ENCODE results near the gene GRAMD1C. TPM values are rescaled to one million over a fixed set of nuclear protein-coding genes. Genes with fewer than 3 reads are reported as not detected.

The GRAMD1C gene
- total and polyA plus RNA-seq, 2 of the 13 experiments (the other 11 are each of a cell fraction or from before 2014, with no cell fraction given): 0.45 TPM; not detected in 1

DNA sequence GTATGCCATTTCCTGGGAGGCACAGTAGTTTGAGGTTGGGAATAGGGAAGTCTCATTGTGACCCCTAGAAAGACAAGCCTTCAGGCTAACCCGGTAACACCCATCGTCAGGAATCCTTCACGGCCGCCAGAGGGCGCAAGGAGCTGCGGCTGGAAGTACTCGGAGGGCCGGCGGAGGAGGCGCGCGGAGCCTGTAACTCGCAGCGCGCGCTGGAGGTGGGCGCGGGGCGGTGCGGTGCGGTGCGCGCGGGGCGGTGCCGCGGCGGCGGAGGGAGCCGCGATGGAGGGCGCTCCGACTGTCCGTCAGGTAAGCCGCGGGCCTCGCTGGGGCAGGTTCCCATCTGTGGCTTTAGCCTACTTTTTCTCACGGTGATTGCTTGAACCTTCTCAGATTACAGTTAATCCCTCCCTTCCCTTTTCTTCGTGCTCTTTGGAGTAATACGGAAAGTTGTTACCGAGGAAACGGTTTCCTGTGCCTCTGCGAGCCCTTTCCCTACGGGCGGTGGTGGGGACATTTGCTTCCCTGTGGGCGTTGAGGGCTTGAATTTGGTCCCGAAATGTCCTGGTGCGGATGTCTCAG is at the start of gene GRAMD1C (continued):
- TF ChIP-seq THAP11 (CRISPR knock-in tag; IDR thresholded peaks at IDR 0.05) (peak; percentile 47), DMAP1 (CRISPR knock-in tag; IDR thresholded peaks at IDR 0.05) (0 out of 2 replicates have a peak, but pooled peaks have one; percentile 33), CBX5 (CRISPR knock-in tag; IDR thresholded peaks at IDR 0.05; ENCODE audit: borderline replicate concordance) (0 out of 2 replicates have a peak, but pooled peaks have one; percentile 26)
- TF ChIP-seq, protein P1, sequence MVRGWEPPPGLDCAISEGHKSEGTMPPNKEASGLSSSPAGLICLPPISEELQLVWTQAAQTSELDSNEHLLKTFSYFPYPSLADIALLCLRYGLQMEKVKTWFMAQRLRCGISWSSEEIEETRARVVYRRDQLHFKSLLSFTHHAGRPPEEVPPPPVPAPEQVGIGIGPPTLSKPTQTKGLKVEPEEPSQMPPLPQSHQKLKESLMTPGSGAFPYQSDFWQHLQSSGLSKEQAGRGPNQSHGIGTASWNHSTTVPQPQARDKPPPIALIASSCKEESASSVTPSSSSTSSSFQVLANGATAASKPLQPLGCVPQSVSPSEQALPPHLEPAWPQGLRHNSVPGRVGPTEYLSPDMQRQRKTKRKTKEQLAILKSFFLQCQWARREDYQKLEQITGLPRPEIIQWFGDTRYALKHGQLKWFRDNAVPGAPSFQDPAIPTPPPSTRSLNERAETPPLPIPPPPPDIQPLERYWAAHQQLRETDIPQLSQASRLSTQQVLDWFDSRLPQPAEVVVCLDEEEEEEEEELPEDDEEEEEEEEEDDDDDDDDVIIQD (CRISPR knock-in tag; IDR thresholded peaks at IDR 0.05; ENCODE audit: low read depth): 0 out of 2 replicates have a peak, but pooled peaks have one; percentile 35
- TF ChIP-seq, protein P2, sequence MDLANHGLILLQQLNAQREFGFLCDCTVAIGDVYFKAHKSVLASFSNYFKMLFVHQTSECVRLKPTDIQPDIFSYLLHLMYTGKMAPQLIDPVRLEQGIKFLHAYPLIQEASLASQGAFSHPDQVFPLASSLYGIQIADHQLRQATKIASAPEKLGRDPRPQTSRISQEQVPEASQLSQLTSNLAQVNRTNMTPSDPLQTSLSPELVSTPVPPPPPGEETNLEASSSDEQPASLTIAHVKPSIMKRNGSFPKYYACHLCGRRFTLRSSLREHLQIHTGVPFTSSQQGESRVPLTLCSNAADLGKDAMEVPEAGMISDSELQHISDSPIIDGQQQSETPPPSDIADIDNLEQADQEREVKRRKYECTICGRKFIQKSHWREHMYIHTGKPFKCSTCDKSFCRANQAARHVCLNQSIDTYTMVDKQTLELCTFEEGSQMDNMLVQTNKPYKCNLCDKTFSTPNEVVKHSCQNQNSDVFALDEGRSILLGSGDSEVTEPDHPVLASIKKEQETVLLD (CRISPR knock-in tag; IDR thresholded peaks at IDR 0.05; ENCODE audit: low read depth): no peak

DNA sequence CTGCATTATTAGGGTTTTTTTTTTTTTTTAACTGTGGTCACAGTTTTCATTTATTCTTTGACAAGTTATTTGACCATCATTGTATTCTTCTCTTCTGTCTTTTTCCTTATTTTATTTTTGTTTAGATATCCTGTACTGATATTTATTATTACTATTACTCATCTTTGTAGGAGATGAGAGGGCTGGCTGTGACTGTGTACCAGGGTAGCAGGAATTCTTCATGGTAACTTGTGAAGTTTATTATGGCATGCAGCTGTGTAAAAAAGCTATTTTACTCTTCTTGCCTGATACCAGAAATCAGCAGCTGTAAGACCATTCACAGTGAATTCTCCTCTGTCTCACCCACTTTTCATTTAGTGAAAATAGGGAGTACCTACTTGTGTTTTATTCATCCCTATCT is 47.2 kb upstream of the GRAMD1C start:
- Histone ChIP-seq H3K4me2 (ENCODE audit: low read depth, low read length) (no peak overlapping the region), H3K9me3 (ENCODE audit: low read length) (no peaks in the 10 kb centered on the region), H3K79me2 (ENCODE audit: insufficient read depth, low read length) (no peaks in the 10 kb centered on the region), H3K9ac (ENCODE audit: insufficient read depth, low read depth, low read length) (no peak overlapping the region), H3K27me3 (ENCODE audit: control insufficient read depth in 1 of 2, insufficient read depth in 2 of 2, low read length in 2 of 2) (no peaks in the 10 kb centered on the region), H3K36me3 (replicated peaks in 1 of 2; ENCODE audit: control insufficient read depth in 1 of 2, insufficient read depth in 2 of 2, low read length in 2 of 2) (peaks cover 6 to 26% of the 10 kb centered on the region in 2 experiments; a peak in 4 of 5 replicates), H3K4me3 (replicated peaks in 1 of 3; ENCODE audit: insufficient read depth in 1 of 3, low read depth in 2 of 3, low read length in 3 of 3) (no peak overlapping the region), H3K27ac (ENCODE audit: extremely low read length, insufficient read depth, low read length) (no peak overlapping the region), H4K20me1 (ENCODE audit: insufficient read depth, low read length) (no peaks in the 10 kb centered on the region), H2AFZ (ENCODE audit: low read length) (no peak overlapping the region), H3K4me1 (ENCODE audit: insufficient read depth, low read length) (peaks cover 4% of the 10 kb centered on the region; the same call in 1 of the 2 replicates)
- ATAC-seq (no peak), FAIRE-seq (no peak), DNase-seq (ENCODE audit: low spot score) (no peak)
- intact Hi-C loops (cut with micrococcal nuclease; ENCODE audit: unreplicated experiment) (loop anchor here (5.0 kb wide), 1 partner anchor 44 kb away; the partner anchor contains the start of genes ATP6V1A and NAA50), in situ Hi-C loops (cut with HindIII; ENCODE audit: extremely low pct_ligation_motif_present, low pct_unique_long_range_greater_than_20kb) (no loop called here)
- no TSS peak for BruUV-seq (replicated peaks)
- ChIA-PET POLR2A (no interaction called here), CTCF (ENCODE audit: low intra/inter-chr PET ratio, low total read pairs) (no interaction called here)
- TF ChIP-seq, protein P3, sequence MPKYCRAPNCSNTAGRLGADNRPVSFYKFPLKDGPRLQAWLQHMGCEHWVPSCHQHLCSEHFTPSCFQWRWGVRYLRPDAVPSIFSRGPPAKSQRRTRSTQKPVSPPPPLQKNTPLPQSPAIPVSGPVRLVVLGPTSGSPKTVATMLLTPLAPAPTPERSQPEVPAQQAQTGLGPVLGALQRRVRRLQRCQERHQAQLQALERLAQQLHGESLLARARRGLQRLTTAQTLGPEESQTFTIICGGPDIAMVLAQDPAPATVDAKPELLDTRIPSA (CRISPR knock-in tag; IDR thresholded peaks at IDR 0.05; ENCODE audit: borderline replicate concordance): no peak
- TF ChIP-seq ZNF543 (CRISPR knock-in tag; IDR thresholded peaks at IDR 0.05): no peak
- no peak for TF ChIP-seq ETV5 (CRISPR knock-in tag; IDR thresholded peaks at IDR 0.05; ENCODE audit: borderline replicate concordance)
- TF ChIP-seq, protein P4, sequence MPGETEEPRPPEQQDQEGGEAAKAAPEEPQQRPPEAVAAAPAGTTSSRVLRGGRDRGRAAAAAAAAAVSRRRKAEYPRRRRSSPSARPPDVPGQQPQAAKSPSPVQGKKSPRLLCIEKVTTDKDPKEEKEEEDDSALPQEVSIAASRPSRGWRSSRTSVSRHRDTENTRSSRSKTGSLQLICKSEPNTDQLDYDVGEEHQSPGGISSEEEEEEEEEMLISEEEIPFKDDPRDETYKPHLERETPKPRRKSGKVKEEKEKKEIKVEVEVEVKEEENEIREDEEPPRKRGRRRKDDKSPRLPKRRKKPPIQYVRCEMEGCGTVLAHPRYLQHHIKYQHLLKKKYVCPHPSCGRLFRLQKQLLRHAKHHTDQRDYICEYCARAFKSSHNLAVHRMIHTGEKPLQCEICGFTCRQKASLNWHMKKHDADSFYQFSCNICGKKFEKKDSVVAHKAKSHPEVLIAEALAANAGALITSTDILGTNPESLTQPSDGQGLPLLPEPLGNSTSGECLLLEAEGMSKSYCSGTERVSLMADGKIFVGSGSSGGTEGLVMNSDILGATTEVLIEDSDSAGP (CRISPR knock-in tag; IDR thresholded peaks at IDR 0.05; ENCODE audit: borderline replicate concordance): no peak
- no peak for TF ChIP-seq MYC (CRISPR knock-in tag; IDR thresholded peaks at IDR 0.05; ENCODE audit: borderline replicate concordance)
- TF ChIP-seq, protein P5, sequence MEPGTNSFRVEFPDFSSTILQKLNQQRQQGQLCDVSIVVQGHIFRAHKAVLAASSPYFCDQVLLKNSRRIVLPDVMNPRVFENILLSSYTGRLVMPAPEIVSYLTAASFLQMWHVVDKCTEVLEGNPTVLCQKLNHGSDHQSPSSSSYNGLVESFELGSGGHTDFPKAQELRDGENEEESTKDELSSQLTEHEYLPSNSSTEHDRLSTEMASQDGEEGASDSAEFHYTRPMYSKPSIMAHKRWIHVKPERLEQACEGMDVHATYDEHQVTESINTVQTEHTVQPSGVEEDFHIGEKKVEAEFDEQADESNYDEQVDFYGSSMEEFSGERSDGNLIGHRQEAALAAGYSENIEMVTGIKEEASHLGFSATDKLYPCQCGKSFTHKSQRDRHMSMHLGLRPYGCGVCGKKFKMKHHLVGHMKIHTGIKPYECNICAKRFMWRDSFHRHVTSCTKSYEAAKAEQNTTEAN (CRISPR knock-in tag; conservative IDR thresholded peaks at IDR 0.05): no peak
- TF ChIP-seq, protein P6, sequence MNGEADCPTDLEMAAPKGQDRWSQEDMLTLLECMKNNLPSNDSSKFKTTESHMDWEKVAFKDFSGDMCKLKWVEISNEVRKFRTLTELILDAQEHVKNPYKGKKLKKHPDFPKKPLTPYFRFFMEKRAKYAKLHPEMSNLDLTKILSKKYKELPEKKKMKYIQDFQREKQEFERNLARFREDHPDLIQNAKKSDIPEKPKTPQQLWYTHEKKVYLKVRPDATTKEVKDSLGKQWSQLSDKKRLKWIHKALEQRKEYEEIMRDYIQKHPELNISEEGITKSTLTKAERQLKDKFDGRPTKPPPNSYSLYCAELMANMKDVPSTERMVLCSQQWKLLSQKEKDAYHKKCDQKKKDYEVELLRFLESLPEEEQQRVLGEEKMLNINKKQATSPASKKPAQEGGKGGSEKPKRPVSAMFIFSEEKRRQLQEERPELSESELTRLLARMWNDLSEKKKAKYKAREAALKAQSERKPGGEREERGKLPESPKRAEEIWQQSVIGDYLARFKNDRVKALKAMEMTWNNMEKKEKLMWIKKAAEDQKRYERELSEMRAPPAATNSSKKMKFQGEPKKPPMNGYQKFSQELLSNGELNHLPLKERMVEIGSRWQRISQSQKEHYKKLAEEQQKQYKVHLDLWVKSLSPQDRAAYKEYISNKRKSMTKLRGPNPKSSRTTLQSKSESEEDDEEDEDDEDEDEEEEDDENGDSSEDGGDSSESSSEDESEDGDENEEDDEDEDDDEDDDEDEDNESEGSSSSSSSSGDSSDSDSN (CRISPR knock-in tag; IDR thresholded peaks at IDR 0.05): no peak

Data from HepG2 (cell line).